ENCODE measurements around the gene APCDD1L.

The APCDD1L gene

DNA sequence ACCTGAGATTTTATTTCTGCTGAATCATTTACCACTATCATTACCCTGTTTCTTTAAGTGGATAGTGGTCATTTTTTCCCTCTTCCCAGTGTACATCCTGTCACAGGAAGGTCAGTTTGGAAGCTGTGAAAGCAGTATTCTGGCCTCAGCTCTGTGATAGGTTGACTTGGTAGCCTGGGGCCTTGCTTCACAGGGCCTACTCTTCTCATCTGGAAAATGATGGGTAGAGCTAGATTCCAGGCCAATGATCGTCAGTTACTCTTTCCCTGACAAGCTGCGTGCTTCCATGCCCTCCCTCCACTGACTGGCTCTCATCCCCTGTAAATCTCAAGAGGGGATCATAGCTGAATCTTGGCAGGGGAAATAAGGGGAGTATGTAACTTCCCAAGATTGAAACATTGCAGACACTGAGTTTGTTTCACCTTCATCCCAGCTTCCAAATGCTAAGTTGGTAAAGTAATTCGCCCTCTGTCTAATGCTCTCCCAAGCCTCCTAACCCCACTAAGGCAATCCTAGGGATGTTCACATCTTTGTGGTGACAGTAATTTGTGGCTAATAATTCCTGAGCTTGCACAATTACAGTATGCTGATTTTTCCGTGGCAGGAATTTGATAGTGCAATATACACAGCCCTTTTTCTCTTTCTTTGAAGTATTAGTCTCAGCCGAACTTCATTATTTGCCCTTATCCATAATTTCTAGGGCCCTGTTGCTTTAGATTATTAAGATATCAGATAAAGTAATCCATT is 75.0 kb downstream of the APCDD1L start:
- H3K27ac ChIP-seq (ENCODE audit: low read depth, low read length, poor library complexity, severe bottlenecking), result no peak overlapping the region
- no peak overlapping the region for H3K4me2 ChIP-seq (ENCODE audit: low read length)
- H3K4me3 ChIP-seq (ENCODE audit: low read depth, low read length, poor library complexity, severe bottlenecking), result no peak overlapping the region
- H3K36me3 ChIP-seq (ENCODE audit: insufficient read depth, low read length), result peaks cover 74% of the 10 kb centered on the region
- 0 out of 2 replicates have a peak, but pooled peaks cover 3% of the 10 kb centered on the region for H3K79me2 ChIP-seq (ENCODE audit: insufficient read depth, low read length)
- H3F3A ChIP-seq (ENCODE audit: insufficient read depth, low read length), result no peaks in the 10 kb centered on the region
- TF ChIP-seq, protein P1, sequence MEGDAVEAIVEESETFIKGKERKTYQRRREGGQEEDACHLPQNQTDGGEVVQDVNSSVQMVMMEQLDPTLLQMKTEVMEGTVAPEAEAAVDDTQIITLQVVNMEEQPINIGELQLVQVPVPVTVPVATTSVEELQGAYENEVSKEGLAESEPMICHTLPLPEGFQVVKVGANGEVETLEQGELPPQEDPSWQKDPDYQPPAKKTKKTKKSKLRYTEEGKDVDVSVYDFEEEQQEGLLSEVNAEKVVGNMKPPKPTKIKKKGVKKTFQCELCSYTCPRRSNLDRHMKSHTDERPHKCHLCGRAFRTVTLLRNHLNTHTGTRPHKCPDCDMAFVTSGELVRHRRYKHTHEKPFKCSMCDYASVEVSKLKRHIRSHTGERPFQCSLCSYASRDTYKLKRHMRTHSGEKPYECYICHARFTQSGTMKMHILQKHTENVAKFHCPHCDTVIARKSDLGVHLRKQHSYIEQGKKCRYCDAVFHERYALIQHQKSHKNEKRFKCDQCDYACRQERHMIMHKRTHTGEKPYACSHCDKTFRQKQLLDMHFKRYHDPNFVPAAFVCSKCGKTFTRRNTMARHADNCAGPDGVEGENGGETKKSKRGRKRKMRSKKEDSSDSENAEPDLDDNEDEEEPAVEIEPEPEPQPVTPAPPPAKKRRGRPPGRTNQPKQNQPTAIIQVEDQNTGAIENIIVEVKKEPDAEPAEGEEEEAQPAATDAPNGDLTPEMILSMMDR (IDR thresholded peaks at IDR 0.05; ENCODE audit: low read length), result no peak
- H3K4me1 ChIP-seq (ENCODE audit: insufficient read depth, low read length, severe bottlenecking), result no peaks in the 10 kb centered on the region
- H3K27me3 ChIP-seq (ENCODE audit: insufficient read depth, low read length), result no peaks in the 10 kb centered on the region
- no peak overlapping the region for H2AFZ ChIP-seq (ENCODE audit: low read length)
- H3K9me2 ChIP-seq (ENCODE audit: low read depth, low read length), result no peaks in the 10 kb centered on the region
- no peak overlapping the region for H3K9ac ChIP-seq (ENCODE audit: low read length)
- no peaks in the 10 kb centered on the region for H4K20me1 ChIP-seq (ENCODE audit: insufficient read depth, low read length)
- H3K9me3 ChIP-seq (ENCODE audit: low read length), result no peaks in the 10 kb centered on the region

DNA sequence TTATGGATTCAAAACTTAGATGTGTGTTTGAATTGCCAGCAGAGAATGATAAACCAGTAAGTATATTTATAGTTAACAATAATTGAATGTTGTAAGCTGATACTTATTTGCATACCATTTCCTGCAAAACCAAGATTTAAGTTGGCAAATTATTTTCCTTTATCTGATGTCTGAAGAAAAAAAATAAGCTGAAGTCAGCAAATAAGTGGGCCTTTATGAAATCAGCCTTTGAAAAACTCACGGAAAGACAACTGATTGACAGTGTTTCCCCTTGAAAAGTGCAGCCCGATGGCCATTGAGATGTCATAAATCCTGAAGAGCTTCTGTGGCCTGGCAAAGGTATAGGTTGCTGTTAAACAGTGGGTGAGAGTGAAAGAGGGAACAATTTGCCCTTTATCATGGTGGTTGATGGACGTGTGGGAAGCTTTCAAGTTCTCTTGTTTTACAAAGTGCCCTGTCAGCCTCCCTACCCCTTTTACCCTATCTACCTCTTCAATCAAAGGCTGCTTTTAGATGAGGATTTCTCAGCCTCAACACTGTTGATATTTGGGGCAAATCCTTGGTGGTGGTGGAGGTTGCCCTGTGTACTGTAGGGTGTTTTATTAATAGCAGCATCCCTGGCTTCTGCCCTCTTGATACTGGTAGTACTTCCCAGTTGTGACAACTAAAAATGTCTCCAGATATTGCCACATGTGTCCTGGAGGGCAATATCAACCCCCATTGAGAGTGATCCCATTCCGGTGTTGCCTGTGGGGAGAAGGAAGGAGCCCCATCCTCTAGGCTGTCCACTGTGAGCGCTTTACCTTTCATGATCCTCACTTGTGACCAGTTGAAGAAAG is 76.0 kb downstream of the APCDD1L start:
- no peak for TF ChIP-seq EZH2 (IDR thresholded peaks at IDR 0.05; ENCODE audit: borderline replicate concordance, low read length)
- TF ChIP-seq, protein P1 (IDR thresholded peaks at IDR 0.05; ENCODE audit: low read length), result no peak
- no peaks in the 10 kb centered on the region for H3K4me1 ChIP-seq (ENCODE audit: insufficient read depth, low read length, severe bottlenecking)
- no peaks in the 10 kb centered on the region for H3K27me3 ChIP-seq (ENCODE audit: insufficient read depth, low read length)
- no peaks in the 10 kb centered on the region for H3F3A ChIP-seq (ENCODE audit: insufficient read depth, low read length)
- H3K9me3 ChIP-seq (ENCODE audit: low read length), result no peaks in the 10 kb centered on the region
- H3K79me2 ChIP-seq (ENCODE audit: insufficient read depth, low read length), result 0 out of 2 replicates have a peak, but pooled peaks cover 8% of the 10 kb centered on the region
- H3K4me2 ChIP-seq (ENCODE audit: low read length), result no peak overlapping the region
- H3K9me2 ChIP-seq (ENCODE audit: low read depth, low read length), result no peaks in the 10 kb centered on the region
- H3K4me3 ChIP-seq (ENCODE audit: low read depth, low read length, poor library complexity, severe bottlenecking), result no peak overlapping the region
- H3K27ac ChIP-seq (ENCODE audit: low read depth, low read length, poor library complexity, severe bottlenecking), result no peak overlapping the region
- no peaks in the 10 kb centered on the region for H4K20me1 ChIP-seq (ENCODE audit: insufficient read depth, low read length)
- H3K36me3 ChIP-seq (ENCODE audit: insufficient read depth, low read length), result peaks cover 74% of the 10 kb centered on the region
- no peak overlapping the region for H3K9ac ChIP-seq (ENCODE audit: low read length)
- no peak overlapping the region for H2AFZ ChIP-seq (ENCODE audit: low read length)

DNA sequence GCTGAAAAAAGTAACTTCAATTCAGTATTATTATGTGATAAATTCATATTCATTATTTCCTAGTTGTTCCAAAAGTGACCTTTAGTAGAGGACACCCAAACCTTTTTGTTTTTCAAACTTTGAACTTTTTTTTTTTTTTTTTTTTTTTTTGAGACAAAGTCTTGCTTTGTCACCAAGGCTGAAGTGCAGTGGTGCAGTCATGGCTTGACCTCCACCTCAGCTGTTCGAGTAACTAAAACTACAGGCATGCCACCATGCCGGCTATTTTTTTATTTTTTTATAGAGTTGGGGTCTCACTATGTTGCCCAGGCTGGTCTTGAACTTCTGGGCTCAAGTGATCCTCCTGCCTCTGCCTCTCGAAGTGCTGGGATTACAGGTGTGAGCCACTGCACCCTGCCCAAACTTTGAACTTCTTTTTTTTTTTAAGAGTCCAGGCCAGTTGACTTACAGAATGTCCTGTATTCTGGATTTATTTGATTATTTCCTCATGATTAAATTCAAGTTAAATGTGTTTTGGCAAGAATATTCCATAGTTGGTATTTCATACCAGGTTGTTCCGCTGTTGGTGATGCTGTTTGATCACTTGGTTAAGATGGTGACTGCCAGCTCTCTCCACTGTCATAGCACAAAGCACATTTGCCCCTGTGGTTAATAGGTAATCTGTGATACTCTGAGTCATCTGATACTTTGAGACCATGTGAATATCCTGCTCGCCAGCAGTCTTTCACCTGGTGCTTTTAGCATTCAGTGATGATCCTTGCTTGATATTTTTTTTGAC is 78.1 kb downstream of the APCDD1L start:
- H3K27me3 ChIP-seq (ENCODE audit: insufficient read depth, low read length), result no peaks in the 10 kb centered on the region
- no peaks in the 10 kb centered on the region for H3K9me2 ChIP-seq (ENCODE audit: low read depth, low read length)
- H3K79me2 ChIP-seq (ENCODE audit: insufficient read depth, low read length), result peaks cover 22% of the 10 kb centered on the region
- no peak overlapping the region for H3K4me3 ChIP-seq (ENCODE audit: low read depth, low read length, poor library complexity, severe bottlenecking)
- H3K27ac ChIP-seq (ENCODE audit: low read depth, low read length, poor library complexity, severe bottlenecking), result no peak overlapping the region
- no peak for TF ChIP-seq EZH2 (IDR thresholded peaks at IDR 0.05; ENCODE audit: borderline replicate concordance, low read length)
- TF ChIP-seq, protein P1 (IDR thresholded peaks at IDR 0.05; ENCODE audit: low read length), result no peak
- no peaks in the 10 kb centered on the region for H4K20me1 ChIP-seq (ENCODE audit: insufficient read depth, low read length)
- H2AFZ ChIP-seq (ENCODE audit: low read length), result no peak overlapping the region
- H3K4me1 ChIP-seq (ENCODE audit: insufficient read depth, low read length, severe bottlenecking), result no peaks in the 10 kb centered on the region
- H3K9ac ChIP-seq (ENCODE audit: low read length), result no peak overlapping the region
- H3K36me3 ChIP-seq (ENCODE audit: insufficient read depth, low read length), result peaks cover 72% of the 10 kb centered on the region
- no peak overlapping the region for H3K4me2 ChIP-seq (ENCODE audit: low read length)
- no peaks in the 10 kb centered on the region for H3K9me3 ChIP-seq (ENCODE audit: low read length)
- no peaks in the 10 kb centered on the region for H3F3A ChIP-seq (ENCODE audit: insufficient read depth, low read length)
